GM23338 (cell line): Measurements from ENCODE around the gene ABCC1.

Experiments
- CREB1 ChIP-seq: fragments of 250-450 bp; sonication (Bioruptor Pico); IDR thresholded peaks from 2 replicates; pipeline ENCODE4 v1.5.0; 2020; ENCODE audit warnings: low read depth, mild to moderate bottlenecking, moderate library complexity
- CTCF ChIP-seq, 2 experiments: fragments of 200-600 bp in 1 of 2; sonication (generic) in 1 of 2; conservative IDR thresholded peaks; 2 replicates each; pipeline versions ENCODE4 v1.5.1 to v1.6.1; 2016 to 2017; ENCODE audit warnings: antibody characterized with exemption in 2 of 2, low read depth in 2 of 2, mild to moderate bottlenecking in 2 of 2, moderate library complexity in 1 of 2
- EZH2 ChIP-seq: fragments of 200-600 bp; sonication (generic); IDR thresholded peaks from one replicate; pipeline ENCODE4 v1.8.0; 2017; ENCODE audit warnings: antibody characterized with exemption, mild to moderate bottlenecking, low read depth; ENCODE audit not compliant: unreplicated experiment
- EZH2phosphoT487 ChIP-seq: fragments of 200-600 bp; sonication (generic); IDR thresholded peaks from one replicate; pipeline ENCODE4 v1.8.1; 2018; ENCODE audit warnings: antibody characterized with exemption; ENCODE audit not compliant: unreplicated experiment
- JUNB ChIP-seq: IDR thresholded peaks from one replicate; pipeline ENCODE4 v1.6.1; 2016; ENCODE audit warnings: antibody characterized with exemption; ENCODE audit not compliant: unreplicated experiment
- POLR2AphosphoS5 ChIP-seq: IDR thresholded peaks from 2 replicates; pipeline ENCODE4 v1.6.1; 2016; ENCODE audit warnings: antibody characterized with exemption, low read depth
- REST ChIP-seq: IDR thresholded peaks from one replicate; pipeline ENCODE4 v1.6.1; 2018; ENCODE audit warnings: antibody characterized with exemption; ENCODE audit not compliant: unreplicated experiment
- ZNF331 ChIP-seq: fragments of 250-450 bp; sonication (Bioruptor Pico); IDR thresholded peaks from 2 replicates; pipeline ENCODE4 v1.5.0; 2020; ENCODE audit warnings: low read depth, mild to moderate bottlenecking, moderate library complexity

GRCh38 chr16:15947983-15948509 is 1.4 kb upstream of the ABCC1 start:
- TF ChIP-seq CTCF (conservative IDR thresholded peaks at IDR 0.05; ENCODE audit: low read depth in 2 of 2) (no peak), ZNF331 (CRISPR knock-in tag) (no peak), JUNB (no peak), CREB1 (CRISPR knock-in tag) (no peak), POLR2AphosphoS5 (no peak), EZH2 (no peak), EZH2phosphoT487 (no peak), REST (no peak)
